HEK293 (cell line): ENCODE results near the gene SUSD2.

Experiments used
- CTCF ChIA-PET: fragments of 350-600 bp; formaldehyde crosslinking; extraction: SDS; loops from one replicate; lab custom pipeline; 2021; ENCODE audit warnings: antibody characterized with exemption; lab: Yijun Ruan, JAX
- POLR2A ChIA-PET: fragments of 300-600 bp; formaldehyde crosslinking; extraction: SDS; loops from one replicate; lab custom pipeline; 2020; ENCODE audit warnings: antibody characterized with exemption, inconsistent platforms; lab: Yijun Ruan, JAX
- H3K27ac ChIP-seq: fragments of 200-500 bp; sonication (Bioruptor generic); 2 replicates; pipeline ENCODE4 v1.5.1; 2014; ENCODE audit warnings: low read depth, low read length, control low read depth, inconsistent platforms; ENCODE audit errors: extremely low read depth
- H3K36me3 ChIP-seq, 2 experiments: fragments of 200-500 bp in 1 of 2; sonication (Bioruptor generic) in 1 of 2; 1 replicate in 1 of 2; 2 replicates in 1 of 2; pipeline ENCODE4 v1.5.1; 2014 to 2017; ENCODE audit warnings: inconsistent platforms in 2 of 2, low read length in 2 of 2; ENCODE audit not compliant: control insufficient read depth in 2 of 2, insufficient read depth in 1 of 2
- H3K4me1 ChIP-seq: fragments of 200-500 bp; sonication (Bioruptor generic); 2 replicates; pipeline ENCODE4 v1.5.1; 2014; ENCODE audit warnings: mild to moderate bottlenecking, low read length, inconsistent platforms; ENCODE audit not compliant: control insufficient read depth, insufficient read depth
- H3K4me3 ChIP-seq: 2 replicates; pipeline ENCODE4 v1.5.1; 2011; ENCODE audit warnings: low read depth, mild to moderate bottlenecking, control low read depth, low read length, moderate library complexity
- H3K9me3 ChIP-seq: fragments of 200-500 bp; sonication (Bioruptor generic); 2 replicates; pipeline ENCODE4 v1.5.1; 2014; ENCODE audit warnings: low read depth, low read length, inconsistent platforms; ENCODE audit not compliant: control insufficient read depth, insufficient read depth
- HOXA7 ChIP-seq: sonication (generic); formaldehyde crosslinking; IDR thresholded peaks from 2 replicates; pipeline ENCODE4 v1.8.1; 2022; ENCODE audit warnings: missing genetic modification reagents, borderline replicate concordance
- HOXC10 ChIP-seq: sonication (generic); formaldehyde crosslinking; IDR thresholded peaks from 2 replicates; pipeline ENCODE4 v1.8.1; 2023; ENCODE audit warnings: mild to moderate bottlenecking, missing genetic modification reagents
- HOXD13 ChIP-seq: sonication (generic); formaldehyde crosslinking; IDR thresholded peaks from 2 replicates; pipeline ENCODE4 v1.8.0; 2022; ENCODE audit warnings: missing genetic modification reagents, borderline replicate concordance
- KLF16 ChIP-seq: fragments of 450-650 bp; formaldehyde crosslinking; IDR thresholded peaks from 2 replicates; pipeline ENCODE4 v1.5.1; 2017; ENCODE audit warnings: missing biosample characterization, missing genetic modification characterization
- RBAK ChIP-seq: fragments of 450-650 bp; formaldehyde crosslinking; IDR thresholded peaks from 2 replicates; pipeline ENCODE4 v1.5.1; 2016; ENCODE audit warnings: missing biosample characterization, missing genetic modification characterization
- SCRT2 ChIP-seq: fragments of 450-650 bp; formaldehyde crosslinking; IDR thresholded peaks from 2 replicates; pipeline ENCODE4 v1.5.1; 2016; ENCODE audit warnings: missing biosample characterization, missing genetic modification characterization
- TRIM28 ChIP-seq: IDR thresholded peaks from 2 replicates; pipeline ENCODE4 v1.6.1; 2011; ENCODE audit warnings: low read length, control low read depth, borderline replicate concordance
- ZBTB48 ChIP-seq: fragments of 450-650 bp; formaldehyde crosslinking; IDR thresholded peaks from 2 replicates; pipeline ENCODE4 v1.5.1; 2016; ENCODE audit warnings: missing biosample characterization, missing genetic modification characterization
- ZNF138 ChIP-seq: fragments of 450-650 bp; formaldehyde crosslinking; IDR thresholded peaks from 2 replicates; pipeline ENCODE4 v1.5.1; 2016; ENCODE audit warnings: missing biosample characterization, missing genetic modification characterization, borderline replicate concordance
- ZNF19 ChIP-seq: fragments of 450-650 bp; formaldehyde crosslinking; IDR thresholded peaks from 2 replicates; pipeline ENCODE4; 2016; ENCODE audit warnings: missing biosample characterization, missing genetic modification characterization, low read depth
- ZNF48 ChIP-seq: fragments of 450-650 bp; formaldehyde crosslinking; IDR thresholded peaks from 2 replicates; pipeline ENCODE4 v1.5.1; 2016; ENCODE audit warnings: missing biosample characterization, missing genetic modification characterization
- ZNF530 ChIP-seq: fragments of 450-650 bp; formaldehyde crosslinking; IDR thresholded peaks from 2 replicates; pipeline ENCODE4 v1.5.1; 2016; ENCODE audit warnings: low read depth, missing biosample characterization, missing genetic modification characterization
- ZNF707 ChIP-seq: fragments of 450-650 bp; formaldehyde crosslinking; IDR thresholded peaks from 2 replicates; pipeline ENCODE4 v1.5.1; 2016; ENCODE audit warnings: missing biosample characterization, missing genetic modification characterization
- ZNF777 ChIP-seq: fragments of 450-650 bp; formaldehyde crosslinking; IDR thresholded peaks from 2 replicates; pipeline ENCODE4 v1.5.1; 2017; ENCODE audit warnings: missing biosample characterization, missing genetic modification characterization, borderline replicate concordance
- ZNF792 ChIP-seq: fragments of 450-650 bp; formaldehyde crosslinking; IDR thresholded peaks from 2 replicates; pipeline ENCODE4 v1.5.1; 2016; ENCODE audit warnings: missing biosample characterization, missing genetic modification characterization
- TF ChIP-seq, protein P1 (sequence below): IDR thresholded peaks from 2 replicates; pipeline ENCODE4 v1.6.1; 2011; ENCODE audit warnings: mild to moderate bottlenecking, low read depth, low read length, borderline replicate concordance
- TF ChIP-seq, protein P2 (sequence below): fragments of 450-650 bp; formaldehyde crosslinking; IDR thresholded peaks from 2 replicates; pipeline ENCODE4 v1.5.1; 2016; ENCODE audit warnings: missing biosample characterization, missing genetic modification characterization
- TF ChIP-seq, protein P3 (sequence below): fragments of 450-650 bp; formaldehyde crosslinking; IDR thresholded peaks from 2 replicates; pipeline ENCODE4 v1.5.1; 2016; ENCODE audit warnings: missing biosample characterization, missing genetic modification characterization, borderline replicate concordance

SUSD2 gene

DNA sequence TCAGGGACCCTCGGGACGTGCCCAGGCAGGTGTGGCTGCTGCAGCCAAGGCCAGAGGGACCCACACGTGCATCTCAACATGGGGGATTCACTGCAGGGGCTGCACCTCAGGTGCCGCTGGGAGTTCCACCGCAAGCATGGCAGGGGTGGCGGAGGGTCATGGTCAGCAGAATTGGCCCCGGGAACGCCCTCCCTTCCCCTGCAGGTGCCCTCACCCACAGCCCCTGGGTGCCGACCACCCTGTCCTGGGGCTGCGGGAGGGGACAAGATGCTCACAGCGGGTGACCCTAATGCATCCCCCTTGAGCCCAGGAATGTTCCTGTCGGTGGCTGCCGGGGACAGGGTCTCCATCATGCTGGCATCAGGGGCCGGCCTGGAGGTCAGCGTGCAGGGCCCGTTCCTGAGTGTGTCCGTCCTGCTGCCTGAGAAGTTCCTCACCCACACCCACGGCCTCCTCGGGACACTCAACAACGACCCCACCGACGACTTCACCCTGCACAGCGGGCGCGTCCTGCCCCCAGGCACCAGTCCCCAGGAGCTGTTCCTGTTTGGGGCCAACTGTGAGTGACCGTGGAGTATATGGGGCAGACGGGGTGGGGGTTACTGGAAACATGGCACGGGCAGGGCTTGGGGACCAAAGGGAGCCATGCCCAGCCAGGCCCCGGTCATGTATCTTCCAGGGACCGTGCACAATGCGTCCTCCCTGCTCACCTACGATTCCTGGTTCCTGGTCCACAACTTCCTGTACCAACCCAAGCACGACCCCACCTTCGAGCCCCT is 5.8 kb downstream of the SUSD2 start (continued):
- TF ChIP-seq ZNF792 (tag by site-specific recombination) = no peak
- TF ChIP-seq ZNF530 (tag by site-specific recombination) = no peak
- no peak for TF ChIP-seq TRIM28
- TF ChIP-seq ZNF48 (tag by site-specific recombination) = no peak
- TF ChIP-seq, protein P1, sequence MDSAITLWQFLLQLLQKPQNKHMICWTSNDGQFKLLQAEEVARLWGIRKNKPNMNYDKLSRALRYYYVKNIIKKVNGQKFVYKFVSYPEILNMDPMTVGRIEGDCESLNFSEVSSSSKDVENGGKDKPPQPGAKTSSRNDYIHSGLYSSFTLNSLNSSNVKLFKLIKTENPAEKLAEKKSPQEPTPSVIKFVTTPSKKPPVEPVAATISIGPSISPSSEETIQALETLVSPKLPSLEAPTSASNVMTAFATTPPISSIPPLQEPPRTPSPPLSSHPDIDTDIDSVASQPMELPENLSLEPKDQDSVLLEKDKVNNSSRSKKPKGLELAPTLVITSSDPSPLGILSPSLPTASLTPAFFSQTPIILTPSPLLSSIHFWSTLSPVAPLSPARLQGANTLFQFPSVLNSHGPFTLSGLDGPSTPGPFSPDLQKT = no peak

DNA sequence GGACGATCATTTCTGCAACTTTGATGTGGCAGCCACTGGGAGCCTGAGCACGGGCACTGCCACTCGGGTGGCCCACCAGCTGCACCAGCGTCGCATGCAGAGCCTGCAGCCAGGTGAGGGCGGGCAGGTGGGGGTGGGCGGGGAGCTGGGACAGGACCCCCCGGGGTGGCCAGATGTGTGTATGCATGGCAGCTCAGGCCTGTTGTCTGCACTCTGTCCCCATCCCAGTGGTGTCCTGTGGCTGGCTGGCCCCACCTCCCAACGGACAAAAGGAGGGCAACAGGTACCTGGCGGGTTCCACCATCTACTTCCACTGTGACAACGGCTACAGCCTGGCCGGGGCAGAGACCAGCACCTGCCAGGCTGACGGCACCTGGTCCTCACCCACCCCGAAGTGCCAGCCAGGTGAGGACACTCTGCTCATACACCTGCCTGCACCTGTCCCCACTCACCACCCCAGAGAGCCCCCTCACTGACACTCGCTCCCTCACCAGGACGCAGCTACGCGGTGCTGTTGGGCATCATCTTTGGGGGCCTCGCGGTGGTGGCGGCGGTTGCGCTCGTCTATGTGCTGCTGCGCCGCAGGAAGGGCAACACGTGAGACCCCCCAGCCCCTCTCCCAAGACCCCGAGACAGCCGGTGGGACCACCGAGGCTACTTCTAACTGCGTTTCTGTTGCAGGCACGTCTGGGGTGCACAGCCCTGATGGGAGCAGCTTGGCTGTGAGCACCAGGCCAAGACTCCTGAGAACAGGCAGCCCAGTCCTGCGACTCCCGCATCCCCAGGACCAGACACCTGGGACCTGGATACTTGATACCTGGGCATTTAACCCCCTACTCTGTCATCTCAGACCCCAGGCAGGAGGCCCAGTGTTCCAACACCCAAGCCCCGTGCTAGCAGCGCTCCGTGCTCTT is 6.7 kb downstream of the SUSD2 start:
- Histone ChIP-seq H3K4me3 (no peak overlapping the region), H3K36me3 (no peaks in the 10 kb centered on the region), H3K9me3 (no peaks in the 10 kb centered on the region), H3K27ac (no peak overlapping the region), H3K4me1 (no peaks in the 10 kb centered on the region)
- CTCF ChIA-PET = interaction anchor here (0.5 kb wide), 1 partner anchor 145 kb away, joined by 3 read pairs; no protein-coding TSS in a partner anchor
- POLR2A ChIA-PET = no interaction called here
- TF ChIP-seq SCRT2 (tag by site-specific recombination) (peak; percentile 86), KLF16 (no peak)

DNA sequence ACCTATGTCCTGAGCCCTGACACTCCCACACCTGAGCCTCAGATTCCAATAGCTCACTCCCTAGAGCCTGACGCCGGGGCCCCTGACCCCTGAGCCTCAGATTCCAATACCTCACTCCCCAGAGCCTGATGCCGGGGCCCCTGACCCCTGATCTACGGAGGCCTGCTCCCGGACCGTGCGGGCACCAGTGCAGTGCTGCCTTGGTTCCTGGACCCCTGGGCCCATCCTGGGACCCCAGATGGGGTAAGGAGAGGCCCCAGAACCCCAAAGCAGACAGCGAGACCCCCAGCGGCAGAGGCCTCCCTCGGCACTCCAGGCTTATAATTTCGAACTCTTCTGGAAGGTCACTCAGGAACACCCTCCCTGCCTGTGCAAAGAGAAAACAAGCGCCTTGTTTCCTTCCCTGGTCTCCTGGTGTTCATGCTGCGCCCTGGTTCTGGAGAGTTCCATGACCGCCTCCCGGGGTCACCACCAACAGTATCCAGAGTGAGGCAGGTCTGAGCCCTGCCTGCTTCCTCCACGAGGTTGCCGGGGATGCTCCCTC is 7.5 kb downstream of the SUSD2 start:
- POLR2A ChIA-PET = no interaction called here
- H3K36me3 ChIP-seq = no peaks in the 10 kb centered on the region
- CTCF ChIA-PET = interaction anchor here (0.6 to 2.5 kb wide), 15 partner anchors 8 to 162 kb away, joined by 3 to 17 read pairs (median 3); partner anchors contain the start of genes GGT5 and SUSD2

More for the DNA sequence above, 7.5 kb downstream of the SUSD2 start:
- Histone ChIP-seq H3K4me1 (no peaks in the 10 kb centered on the region), H3K27ac (no peak overlapping the region), H3K4me3 (no peak overlapping the region), H3K9me3 (no peaks in the 10 kb centered on the region)
- no peak for TF ChIP-seq HOXC10
- TF ChIP-seq ZNF792 (tag by site-specific recombination) = no peak
- no peak for TF ChIP-seq ZNF138 (tag by site-specific recombination)
- TF ChIP-seq ZNF777 (tag by site-specific recombination) = no peak
- no peak for TF ChIP-seq HOXA7 (CRISPR knock-in tag)
- TF ChIP-seq, protein P2, sequence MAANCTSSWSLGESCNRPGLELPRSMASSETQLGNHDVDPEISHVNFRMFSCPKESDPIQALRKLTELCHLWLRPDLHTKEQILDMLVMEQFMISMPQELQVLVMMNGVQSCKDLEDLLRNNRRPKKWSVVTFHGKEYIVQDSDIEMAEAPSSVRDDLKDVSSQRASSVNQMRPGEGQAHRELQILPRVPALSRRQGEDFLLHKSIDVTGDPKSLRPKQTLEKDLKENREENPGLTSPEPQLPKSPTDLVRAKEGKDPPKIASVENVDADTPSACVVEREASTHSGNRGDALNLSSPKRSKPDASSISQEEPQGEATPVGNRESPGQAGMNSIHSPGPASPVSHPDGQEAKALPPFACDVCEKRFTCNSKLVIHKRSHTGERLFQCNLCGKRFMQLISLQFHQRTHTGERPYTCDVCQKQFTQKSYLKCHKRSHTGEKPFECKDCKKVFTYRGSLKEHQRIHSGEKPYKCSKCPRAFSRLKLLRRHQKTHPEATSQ (tag by site-specific recombination) = no peak
- no peak for TF ChIP-seq ZBTB48 (tag by site-specific recombination)
- TF ChIP-seq ZNF19 (tag by site-specific recombination) = no peak
- no peak for TF ChIP-seq ZNF707
- TF ChIP-seq HOXD13 (CRISPR knock-in tag) = no peak
- TF ChIP-seq, protein P3, sequence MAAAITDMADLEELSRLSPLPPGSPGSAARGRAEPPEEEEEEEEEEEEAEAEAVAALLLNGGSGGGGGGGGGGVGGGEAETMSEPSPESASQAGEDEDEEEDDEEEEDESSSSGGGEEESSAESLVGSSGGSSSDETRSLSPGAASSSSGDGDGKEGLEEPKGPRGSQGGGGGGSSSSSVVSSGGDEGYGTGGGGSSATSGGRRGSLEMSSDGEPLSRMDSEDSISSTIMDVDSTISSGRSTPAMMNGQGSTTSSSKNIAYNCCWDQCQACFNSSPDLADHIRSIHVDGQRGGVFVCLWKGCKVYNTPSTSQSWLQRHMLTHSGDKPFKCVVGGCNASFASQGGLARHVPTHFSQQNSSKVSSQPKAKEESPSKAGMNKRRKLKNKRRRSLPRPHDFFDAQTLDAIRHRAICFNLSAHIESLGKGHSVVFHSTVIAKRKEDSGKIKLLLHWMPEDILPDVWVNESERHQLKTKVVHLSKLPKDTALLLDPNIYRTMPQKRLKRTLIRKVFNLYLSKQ = no peak
- no peak for TF ChIP-seq RBAK (tag by site-specific recombination)
- TF ChIP-seq, protein P1 = no peak
- TF ChIP-seq KLF16 = no peak
